ENCODE results near the gene DCTPP1. TPM values are rescaled to one million over a fixed set of nuclear protein-coding genes. Genes with fewer than 3 reads are reported as not detected.
A peak's percentile ranks its signal among the peaks of the same experiment; 100 is the strongest.

Gene DCTPP1
- total and polyA plus RNA-seq, 2 of the 13 experiments (the other 11 are each of a cell fraction or from before 2014, with no cell fraction given) = 54.8 to 74.4 TPM

DNA sequence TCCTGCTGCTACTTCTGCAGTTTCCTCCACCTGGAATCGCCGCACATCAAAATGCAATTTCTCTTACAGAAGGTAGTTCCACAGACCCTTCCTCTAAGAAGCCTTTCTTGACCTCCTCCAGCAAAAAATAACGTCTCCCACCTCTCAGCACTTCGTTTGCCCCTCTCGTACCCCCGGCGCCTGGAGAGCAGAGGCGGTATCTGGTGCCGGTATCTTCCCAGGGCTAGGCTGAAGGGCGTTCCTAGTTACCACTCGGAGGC, 482 bp downstream of the DCTPP1 start (continued):
- TF ChIP-seq ZNF512 (CRISPR knock-in tag; IDR thresholded peaks at IDR 0.05) = 0 out of 2 replicates have a peak, but pooled peaks have one; percentile 25
- TF ChIP-seq ZNF556 (CRISPR knock-in tag; IDR thresholded peaks at IDR 0.05; ENCODE audit: borderline replicate concordance) = 0 out of 2 replicates have a peak, but pooled peaks have one; percentile 48
- TF ChIP-seq ZNF230 (CRISPR knock-in tag; IDR thresholded peaks at IDR 0.05) = 0 out of 2 replicates have a peak, but pooled peaks have one; percentile 13
- 0 out of 2 replicates have a peak, but pooled peaks have one; percentile 43 for TF ChIP-seq ZSCAN30 (CRISPR knock-in tag; IDR thresholded peaks at IDR 0.05)
- TF ChIP-seq TARDBP (CRISPR knock-in tag; IDR thresholded peaks at IDR 0.05) = peak; percentile 7; the same call in 1 of the 2 replicates
- TF ChIP-seq ZNF121 (CRISPR knock-in tag; IDR thresholded peaks at IDR 0.05) = peak; percentile 44; the same call in 1 of the 2 replicates

DNA sequence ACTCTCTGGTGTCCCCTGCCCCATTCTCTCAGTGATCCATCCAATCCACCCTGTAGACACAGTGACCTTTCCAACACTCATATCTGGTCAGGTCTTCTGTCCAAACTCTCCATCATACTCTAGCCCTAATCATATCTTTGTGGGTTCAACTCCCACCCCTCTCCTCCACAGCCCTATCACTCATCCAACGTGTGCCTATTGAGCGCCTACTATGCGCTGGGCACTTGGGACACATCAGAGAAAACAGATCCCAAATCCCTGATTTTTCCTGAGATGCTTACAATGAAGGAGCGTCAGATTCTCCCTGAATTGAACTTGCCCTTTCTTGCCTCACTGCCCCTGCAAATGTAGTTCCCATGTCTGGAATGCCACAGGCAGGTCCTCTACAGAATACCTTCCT, 1.8 kb downstream of the DCTPP1 start:
- Histone ChIP-seq H2AFZ (ENCODE audit: low read length) (no peak overlapping the region), H3K9ac (ENCODE audit: insufficient read depth, low read depth, low read length) (peak overlapping the region; percentile 12; the same call in 1 of the 2 replicates), H3K9me3 (ENCODE audit: low read length) (no peaks in the 10 kb centered on the region), H3K79me2 (ENCODE audit: insufficient read depth, low read length) (peaks cover 26% of the 10 kb centered on the region), H3K4me2 (ENCODE audit: low read depth, low read length) (0 out of 2 replicates have a peak overlapping the region, but pooled peaks have one; percentile 10), H3K27me3 (ENCODE audit: control insufficient read depth in 1 of 2, insufficient read depth in 2 of 2, low read length in 2 of 2) (no peaks in the 10 kb centered on the region), H3K4me3 (replicated peaks in 1 of 3; ENCODE audit: insufficient read depth in 1 of 3, low read depth in 2 of 3, low read length in 3 of 3) (no peak overlapping the region), H3K4me1 (ENCODE audit: insufficient read depth, low read length) (peaks cover 42% of the 10 kb centered on the region), H4K20me1 (ENCODE audit: insufficient read depth, low read length) (no peaks in the 10 kb centered on the region), H3K27ac (ENCODE audit: extremely low read length, insufficient read depth, low read length) (no peak overlapping the region), H3K36me3 (replicated peaks in 1 of 2; ENCODE audit: control insufficient read depth in 1 of 2, insufficient read depth in 2 of 2, low read length in 2 of 2) (peaks cover 24 to 35% of the 10 kb centered on the region in 2 experiments)
- FAIRE-seq = no peak
- no peak for ATAC-seq
- 98% methylated on average over 4 of the region's 4 CpGs for WGBS (ENCODE audit: low lambda C conversion rate)
- in situ Hi-C loops (cut with HindIII; ENCODE audit: extremely low pct_ligation_motif_present, low pct_unique_long_range_greater_than_20kb) = no loop called here
- ChIA-PET POLR2A (no interaction called here), CTCF (ENCODE audit: low intra/inter-chr PET ratio, low total read pairs) (no interaction called here)
- TF ChIP-seq SMARCC2 (IDR thresholded peaks at IDR 0.05) = no peak
- TF ChIP-seq ZKSCAN1 (IDR thresholded peaks at IDR 0.05; ENCODE audit: low read length) = peak; percentile 60; the same call in 1 of the 2 replicates
- DNase-seq (ENCODE audit: low spot score) = no peak
- intact Hi-C loops (cut with micrococcal nuclease; ENCODE audit: unreplicated experiment) = no loop called here
- no TSS peak for BruUV-seq (replicated peaks)

Measured in HepG2 (cell line).